ENCODE measurements around the gene LYAR.

Gene LYAR

GRCh38 chr4:4227510-4228355, 62.2 kb downstream of the LYAR start:
- H3K4me1 ChIP-seq (ENCODE audit: control insufficient read depth, insufficient read depth, low read length): no peaks in the 10 kb centered on the region
- H3K4me3 ChIP-seq (ENCODE audit: low read depth, low read length): no peak overlapping the region
- POLR2A ChIA-PET: interaction anchor here (0.6 kb wide), 1 partner anchor 23 kb away, joined by 3 read pairs; no protein-coding TSS in a partner anchor
- H3K36me3 ChIP-seq (ENCODE audit: control insufficient read depth in 2 of 2, insufficient read depth in 1 of 2, low read length in 2 of 2): no peaks in the 10 kb centered on the region
- H3K9me3 ChIP-seq (ENCODE audit: control insufficient read depth, insufficient read depth, low read depth, low read length): no peaks in the 10 kb centered on the region
- CTCF ChIA-PET: interaction anchor here (0.6 kb wide), 1 partner anchor 24 kb away, joined by 3 read pairs; no protein-coding TSS in a partner anchor
- TF ChIP-seq WT1 (tag by site-specific recombination; IDR thresholded peaks at IDR 0.05) (no peak), ZNF600 (tag by site-specific recombination; IDR thresholded peaks at IDR 0.05) (no peak), ZBTB20 (tag by site-specific recombination; IDR thresholded peaks at IDR 0.05) (no peak), KLF9 (tag by site-specific recombination; IDR thresholded peaks at IDR 0.05; ENCODE audit: low read depth) (no peak), ZNF660 (tag by site-specific recombination; IDR thresholded peaks at IDR 0.05) (no peak), ZNF391 (tag by site-specific recombination; IDR thresholded peaks at IDR 0.05; ENCODE audit: borderline replicate concordance, low read depth) (no peak), ZNF292 (tag by site-specific recombination; IDR thresholded peaks at IDR 0.05; ENCODE audit: borderline replicate concordance, low read depth) (no peak), ZSCAN4 (tag by site-specific recombination; IDR thresholded peaks at IDR 0.05) (no peak), SP7 (tag by site-specific recombination; IDR thresholded peaks at IDR 0.05) (no peak), SP2 (tag by site-specific recombination; IDR thresholded peaks at IDR 0.05) (no peak), ZNF221 (tag by site-specific recombination; IDR thresholded peaks at IDR 0.05; ENCODE audit: borderline replicate concordance) (no peak), ZNF274 (IDR thresholded peaks at IDR 0.05; ENCODE audit: low read length) (no peak), ZNF274 (tag by site-specific recombination; IDR thresholded peaks at IDR 0.05; ENCODE audit: borderline replicate concordance) (no peak), ZNF416 (tag by site-specific recombination; IDR thresholded peaks at IDR 0.05) (no peak), ZFP69B (tag by site-specific recombination; IDR thresholded peaks at IDR 0.05) (no peak), ZNF692 (tag by site-specific recombination; IDR thresholded peaks at IDR 0.05) (no peak), ZSCAN16 (tag by site-specific recombination; IDR thresholded peaks at IDR 0.05) (no peak)
- no peak overlapping the region for H3K27ac ChIP-seq (ENCODE audit: extremely low read depth, low read depth, low read length)

GRCh38 chr4:4226606-4227438, 63.1 kb downstream of the LYAR start, which contains the start of gene OTOP1:
Gene OTOP1, minus strand, starts transcription at chr4:4226929. Its CDS starts 65 bp downstream, at chr4:4226864.
- CTCF ChIA-PET: interaction anchor here (0.6 kb wide), 1 partner anchor 23 kb away, joined by 3 read pairs; no protein-coding TSS in a partner anchor
- TF ChIP-seq ZNF311 (tag by site-specific recombination; IDR thresholded peaks at IDR 0.05; ENCODE audit: borderline replicate concordance) (no peak), ZNF19 (tag by site-specific recombination; IDR thresholded peaks at IDR 0.05; ENCODE audit: low read depth) (no peak), ZNF223 (tag by site-specific recombination; IDR thresholded peaks at IDR 0.05) (no peak), ZNF157 (tag by site-specific recombination; IDR thresholded peaks at IDR 0.05) (no peak), ZNF529 (tag by site-specific recombination; IDR thresholded peaks at IDR 0.05; ENCODE audit: insufficient replicate concordance) (no peak), ZNF138 (tag by site-specific recombination; IDR thresholded peaks at IDR 0.05; ENCODE audit: borderline replicate concordance) (no peak), ZNF488 (tag by site-specific recombination; IDR thresholded peaks at IDR 0.05) (no peak), ZNF10 (tag by site-specific recombination; IDR thresholded peaks at IDR 0.05) (no peak), ZNF18 (tag by site-specific recombination; IDR thresholded peaks at IDR 0.05) (no peak)

More at GRCh38 chr4:4226606-4227438, 63.1 kb downstream of the LYAR start, which contains the start of gene OTOP1:
- Histone ChIP-seq H3K4me1 (ENCODE audit: control insufficient read depth, insufficient read depth, low read length) (no peaks in the 10 kb centered on the region), H3K4me3 (ENCODE audit: low read depth, low read length) (no peak within 1 kb of the TSS), H3K36me3 (ENCODE audit: control insufficient read depth in 2 of 2, insufficient read depth in 1 of 2, low read length in 2 of 2) (no peaks in the 10 kb centered on the region), H3K27ac (ENCODE audit: extremely low read depth, low read depth, low read length) (no peak within 1 kb of the TSS), H3K9me3 (ENCODE audit: control insufficient read depth, insufficient read depth, low read depth, low read length) (no peaks in the 10 kb centered on the region)
- POLR2A ChIA-PET: no interaction called here

All from HEK293 (cell line).